Cardiac muscle cell (in vitro differentiated cells and primary cell): ENCODE results near the gene CFAP73. TPM values are rescaled to one million over a fixed set of nuclear protein-coding genes. Genes with fewer than 3 reads are reported as not detected.
A peak's percentile ranks its signal among the peaks of the same experiment; 100 is the strongest.

Experiments used
- DNase-seq, 2 donors: peaks; one replicate each; pipeline versions ENCODE4 v3.0.0 to v3.0.0-alpha.2; 2010 to 2017; ENCODE audit warnings: low read depth in 1 of 2, low spot score in 1 of 2
- H3K27ac ChIP-seq: fragments of 200-600 bp; sonication (generic); 2 replicates; pipeline ENCODE4 v1.5.1; 2016
- H3K27me3 ChIP-seq: fragments of 200-600 bp; sonication (generic); 2 replicates; pipeline ENCODE4 v1.6.0; 2016; ENCODE audit warnings: control low read depth
- H3K36me3 ChIP-seq: fragments of 200-600 bp; sonication (generic); 2 replicates; pipeline ENCODE4 v1.5.1; 2016; ENCODE audit warnings: control low read depth
- H3K4me1 ChIP-seq: fragments of 200-600 bp; sonication (generic); 2 replicates; pipeline ENCODE4 v1.8.1; 2017; ENCODE audit warnings: low read depth, mild to moderate bottlenecking, mixed run types
- H3K4me3 ChIP-seq: fragments of 200-600 bp; sonication (generic); 2 replicates; pipeline ENCODE4 v1.5.1; 2016; ENCODE audit warnings: mild to moderate bottlenecking
- H3K9me3 ChIP-seq: fragments of 200-600 bp; sonication (generic); 2 replicates; pipeline ENCODE4 v1.5.1; 2017; ENCODE audit warnings: low read depth, mild to moderate bottlenecking, control low read depth
- CTCF ChIP-seq: IDR thresholded peaks from 2 replicates; pipeline ENCODE4 v1.5.1; 2012; ENCODE audit warnings: low read depth, mild to moderate bottlenecking, low read length
- polyA plus RNA-seq: library from polyadenylated mRNA; unstranded; fragments of >200 nt; fragmentation: Nextera tagmentation; extraction: Ambion mirVana; gene quantifications from 2 replicates; pipeline ENCODE4 v1.2.1, GENCODE V29; 2016
- total RNA-seq: library from RNA; depleted of rRNA; stranded (reverse); fragments of >200 nt; gene quantifications from 2 replicates; pipeline ENCODE4 v1.2.3, GENCODE V29; 2016

Gene CFAP73
- total and polyA plus RNA-seq, 2 experiments from 2014 or later: not detected

- Histone ChIP-seq H3K27me3 (no peaks in the 10 kb centered on the region), H3K9me3 (no peaks in the 10 kb centered on the region), H3K36me3 (no peaks in the 10 kb centered on the region), H3K4me1 (peaks cover 4% of the 10 kb centered on the region), H3K4me3 (no peak overlapping the region), H3K27ac (no peak overlapping the region)
- no peak for TF ChIP-seq CTCF
- no peak for DNase-seq
Measured at GRCh38 chr12:113186666-113187325, 37.3 kb downstream of the CFAP73 start.

GRCh38 chr12:113189361-113189760 lies 39.8 kb downstream of the CFAP73 start:
- no peaks in the 10 kb centered on the region for H3K27me3 ChIP-seq
- no peaks in the 10 kb centered on the region for H3K36me3 ChIP-seq
- peaks cover 4% of the 10 kb centered on the region for H3K4me1 ChIP-seq
- TF ChIP-seq CTCF: no peak
- no peak overlapping the region for H3K27ac ChIP-seq
- DNase-seq: no peak
- no peak overlapping the region for H3K4me3 ChIP-seq
- H3K9me3 ChIP-seq: no peaks in the 10 kb centered on the region

DNA sequence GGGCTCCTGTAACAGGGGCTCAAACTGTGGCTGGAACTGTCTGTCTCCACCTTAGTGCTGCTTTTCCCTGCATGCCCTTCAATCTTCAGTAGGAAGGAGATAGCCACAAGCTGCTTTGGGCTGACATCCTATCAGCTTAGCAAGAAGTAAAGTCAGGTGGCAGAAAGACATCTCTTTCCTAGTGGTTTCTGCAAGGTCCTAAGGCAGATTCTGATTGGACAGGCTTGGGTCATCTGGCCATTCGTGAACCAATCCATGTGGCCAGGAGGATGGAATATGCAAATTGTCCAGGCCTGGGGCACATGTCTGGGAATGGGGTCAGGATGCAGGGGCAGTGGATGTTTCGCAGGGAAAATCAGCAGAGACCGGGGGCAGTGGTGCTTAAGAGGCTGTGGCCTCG lies 41.2 kb downstream of the CFAP73 start:
- TF ChIP-seq CTCF: no peak
- Histone ChIP-seq H3K36me3 (no peaks in the 10 kb centered on the region), H3K27me3 (no peaks in the 10 kb centered on the region), H3K4me3 (no peak overlapping the region), H3K4me1 (peaks cover 4% of the 10 kb centered on the region), H3K27ac (peak overlapping the region; percentile 52), H3K9me3 (no peaks in the 10 kb centered on the region)
- DNase-seq: peak; percentile 30 to 68

DNA sequence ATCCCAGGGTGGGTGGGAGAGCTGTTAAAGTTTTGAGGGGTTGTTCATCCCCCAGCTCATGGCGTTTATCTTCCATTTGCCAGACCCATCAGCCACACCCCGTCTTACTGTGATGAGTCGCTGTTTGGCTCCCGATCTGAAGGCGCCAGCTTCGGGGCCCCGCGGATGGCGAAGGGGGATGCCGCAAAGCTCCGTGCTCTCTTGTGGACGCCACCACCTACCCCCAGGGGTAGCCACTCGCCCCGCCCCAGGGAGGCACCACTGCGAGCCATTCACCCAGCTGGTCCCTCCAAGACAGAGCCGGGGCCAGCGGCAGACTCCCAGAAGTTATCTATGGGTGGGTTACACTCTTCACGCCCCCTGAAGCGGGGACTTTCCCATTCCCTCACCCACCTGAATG lies 41.7 kb downstream of the CFAP73 start:
- DNase-seq: no peak

DNA sequence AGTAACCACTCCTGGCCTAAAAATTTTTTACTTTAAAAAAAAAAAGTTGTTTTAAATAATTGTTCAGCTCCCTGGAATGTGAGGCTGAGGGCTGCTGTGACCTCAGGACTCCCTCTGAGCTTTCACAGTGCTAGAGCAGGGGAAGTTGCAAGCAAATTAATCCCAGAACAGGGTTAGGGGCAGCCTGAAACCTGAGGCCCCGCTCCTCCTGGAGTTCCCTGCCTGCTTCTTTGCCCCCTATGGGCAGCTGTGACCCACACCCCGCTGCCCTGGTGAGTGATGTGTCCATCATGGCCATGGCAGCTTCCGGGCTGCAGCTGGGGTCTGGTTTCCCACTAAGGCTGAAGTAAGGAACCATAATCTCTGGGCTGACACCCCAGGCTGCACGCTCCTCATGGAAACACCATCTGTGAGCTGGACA lies 45.5 kb downstream of the CFAP73 start:
- H3K4me1 ChIP-seq: peaks cover 4% of the 10 kb centered on the region
- no peaks in the 10 kb centered on the region for H3K9me3 ChIP-seq
- peak overlapping the region; percentile 62 for H3K27ac ChIP-seq
- no peaks in the 10 kb centered on the region for H3K36me3 ChIP-seq
- H3K4me3 ChIP-seq: no peak overlapping the region
- H3K27me3 ChIP-seq: no peaks in the 10 kb centered on the region
- TF ChIP-seq CTCF: no peak
- DNase-seq: peak in 1 of 2 donors; percentile 68

More for the DNA sequence above, 41.7 kb downstream of the CFAP73 start:
- Histone ChIP-seq H3K27ac (no peak overlapping the region), H3K4me1 (peaks cover 4% of the 10 kb centered on the region), H3K9me3 (no peaks in the 10 kb centered on the region), H3K4me3 (no peak overlapping the region), H3K36me3 (no peaks in the 10 kb centered on the region), H3K27me3 (no peaks in the 10 kb centered on the region)
- TF ChIP-seq CTCF: no peak
